ENCODE results near the gene DNER.

The DNER gene

GRCh38 chr2:229642371-229642770 lies 72.0 kb downstream of the DNER start:
- DNase-seq = no peak
- 96% methylated on average over 3 of the region's 3 CpGs for WGBS (ENCODE audit: insufficient coverage)
- H3K4me3 ChIP-seq (ENCODE audit: control insufficient read depth in 1 of 7, extremely low read depth in 1 of 7, insufficient read depth in 4 of 7, low read depth in 2 of 7, low read length in 6 of 7) = no peak overlapping the region
- H3K9me3 ChIP-seq (ENCODE audit: control extremely low read depth in 1 of 5, control insufficient read depth in 4 of 5, insufficient read depth in 2 of 5, low read depth in 1 of 5, low read length in 4 of 5) = no peaks in the 10 kb centered on the region
- CTCF ChIA-PET = no interaction called here
- POLR2A ChIA-PET = no interaction called here
- no peaks in the 10 kb centered on the region for H3K4me1 ChIP-seq (ENCODE audit: control extremely low read depth in 1 of 4, control insufficient read depth in 4 of 4, insufficient read depth in 4 of 4, low read length in 3 of 4)
- H3K27ac ChIP-seq (ENCODE audit: insufficient read depth in 1 of 2, low read depth in 1 of 2, low read length in 2 of 2, poor library complexity in 1 of 2, severe bottlenecking in 2 of 2) = no peak overlapping the region
- H3K27me3 ChIP-seq (replicated peaks in 2 of 5; ENCODE audit: control insufficient read depth in 4 of 5, insufficient read depth in 5 of 5, low read length in 4 of 5) = peaks cover 0 to 6% (median 0%) of the 10 kb centered on the region in 5 experiments
- no peaks in the 10 kb centered on the region for H3K36me3 ChIP-seq (ENCODE audit: control insufficient read depth in 4 of 4, insufficient read depth in 4 of 4, low read length in 3 of 4)

GRCh38 chr2:229641676-229642075 lies 72.7 kb downstream of the DNER start:
- H3K27ac ChIP-seq (ENCODE audit: insufficient read depth in 1 of 2, low read depth in 1 of 2, low read length in 2 of 2, poor library complexity in 1 of 2, severe bottlenecking in 2 of 2) = no peak overlapping the region
- ChIA-PET POLR2A (no interaction called here), CTCF (no interaction called here)
- 60% methylated on average over 1 of the region's 3 CpGs for WGBS (ENCODE audit: insufficient coverage)
- H3K4me3 ChIP-seq (ENCODE audit: control insufficient read depth in 1 of 7, extremely low read depth in 1 of 7, insufficient read depth in 4 of 7, low read depth in 2 of 7, low read length in 6 of 7) = no peak overlapping the region
- H3K4me1 ChIP-seq (ENCODE audit: control extremely low read depth in 1 of 4, control insufficient read depth in 4 of 4, insufficient read depth in 4 of 4, low read length in 3 of 4) = no peaks in the 10 kb centered on the region
- H3K9me3 ChIP-seq (ENCODE audit: control extremely low read depth in 1 of 5, control insufficient read depth in 4 of 5, insufficient read depth in 2 of 5, low read depth in 1 of 5, low read length in 4 of 5) = no peaks in the 10 kb centered on the region
- peaks cover 0 to 6% (median 0%) of the 10 kb centered on the region in 5 experiments for H3K27me3 ChIP-seq (replicated peaks in 2 of 5; ENCODE audit: control insufficient read depth in 4 of 5, insufficient read depth in 5 of 5, low read length in 4 of 5)
- DNase-seq = no peak
- H3K36me3 ChIP-seq (ENCODE audit: control insufficient read depth in 4 of 4, insufficient read depth in 4 of 4, low read length in 3 of 4) = no peaks in the 10 kb centered on the region

- POLR2A ChIA-PET = no interaction called here
- Histone ChIP-seq H3K27me3 (replicated peaks in 2 of 5; ENCODE audit: control insufficient read depth in 4 of 5, insufficient read depth in 5 of 5, low read length in 4 of 5) (peaks cover 0 to 6% (median 3%) of the 10 kb centered on the region in 5 experiments), H3K4me3 (ENCODE audit: control insufficient read depth in 1 of 7, extremely low read depth in 1 of 7, insufficient read depth in 4 of 7, low read depth in 2 of 7, low read length in 6 of 7) (no peak overlapping the region), H3K27ac (ENCODE audit: insufficient read depth in 1 of 2, low read depth in 1 of 2, low read length in 2 of 2, poor library complexity in 1 of 2, severe bottlenecking in 2 of 2) (no peak overlapping the region), H3K36me3 (ENCODE audit: control insufficient read depth in 4 of 4, insufficient read depth in 4 of 4, low read length in 3 of 4) (no peaks in the 10 kb centered on the region), H3K4me1 (ENCODE audit: control extremely low read depth in 1 of 4, control insufficient read depth in 4 of 4, insufficient read depth in 4 of 4, low read length in 3 of 4) (no peaks in the 10 kb centered on the region), H3K9me3 (ENCODE audit: control extremely low read depth in 1 of 5, control insufficient read depth in 4 of 5, insufficient read depth in 2 of 5, low read depth in 1 of 5, low read length in 4 of 5) (no peaks in the 10 kb centered on the region)
- DNase-seq = no peak
- 93% methylated on average over 4 of the region's 4 CpGs for WGBS (ENCODE audit: insufficient coverage)
- CTCF ChIA-PET = no interaction called here
Observed at GRCh38 chr2:229640636-229641035, 73.7 kb downstream of the DNER start.

GRCh38 chr2:229636571-229636970 lies 77.8 kb downstream of the DNER start:
- ChIA-PET POLR2A (no interaction called here), CTCF (interaction anchor here (1.5 kb wide), 1 partner anchor 50 kb away, joined by 4 read pairs; no protein-coding TSS in a partner anchor)
- Histone ChIP-seq H3K4me1 (ENCODE audit: control extremely low read depth in 1 of 4, control insufficient read depth in 4 of 4, insufficient read depth in 4 of 4, low read length in 3 of 4) (no peaks in the 10 kb centered on the region), H3K27ac (ENCODE audit: insufficient read depth in 1 of 2, low read depth in 1 of 2, low read length in 2 of 2, poor library complexity in 1 of 2, severe bottlenecking in 2 of 2) (no peak overlapping the region), H3K27me3 (replicated peaks in 2 of 5; ENCODE audit: control insufficient read depth in 4 of 5, insufficient read depth in 5 of 5, low read length in 4 of 5) (peaks cover 3 to 17% (median 3%) of the 10 kb centered on the region in 5 experiments), H3K36me3 (ENCODE audit: control insufficient read depth in 4 of 4, insufficient read depth in 4 of 4, low read length in 3 of 4) (no peaks in the 10 kb centered on the region), H3K4me3 (ENCODE audit: control insufficient read depth in 1 of 7, extremely low read depth in 1 of 7, insufficient read depth in 4 of 7, low read depth in 2 of 7, low read length in 6 of 7) (no peak overlapping the region), H3K9me3 (ENCODE audit: control extremely low read depth in 1 of 5, control insufficient read depth in 4 of 5, insufficient read depth in 2 of 5, low read depth in 1 of 5, low read length in 4 of 5) (no peaks in the 10 kb centered on the region)
- no peak for DNase-seq

- no CpG with 5 or more reads among the region's 1 CpG for WGBS (ENCODE audit: insufficient coverage)
- POLR2A ChIA-PET = no interaction called here
Observed at GRCh38 chr2:229635371-229635680, 79.0 kb downstream of the DNER start.

GRCh38 chr2:229634601-229635370 lies 79.6 kb downstream of the DNER start:
- H3K27ac ChIP-seq (ENCODE audit: insufficient read depth in 1 of 2, low read depth in 1 of 2, low read length in 2 of 2, poor library complexity in 1 of 2, severe bottlenecking in 2 of 2) = no peak overlapping the region
- H3K36me3 ChIP-seq (ENCODE audit: control insufficient read depth in 4 of 4, insufficient read depth in 4 of 4, low read length in 3 of 4) = no peaks in the 10 kb centered on the region
- ChIA-PET CTCF (no interaction called here), POLR2A (no interaction called here)
- 43% methylated on average over 7 of the region's 9 CpGs for WGBS (ENCODE audit: insufficient coverage)
- H3K9me3 ChIP-seq (ENCODE audit: control extremely low read depth in 1 of 5, control insufficient read depth in 4 of 5, insufficient read depth in 2 of 5, low read depth in 1 of 5, low read length in 4 of 5) = no peaks in the 10 kb centered on the region
- no peaks in the 10 kb centered on the region for H3K4me1 ChIP-seq (ENCODE audit: control extremely low read depth in 1 of 4, control insufficient read depth in 4 of 4, insufficient read depth in 4 of 4, low read length in 3 of 4)
- peaks cover 3 to 14% (median 3%) of the 10 kb centered on the region in 5 experiments for H3K27me3 ChIP-seq (replicated peaks in 2 of 5; ENCODE audit: control insufficient read depth in 4 of 5, insufficient read depth in 5 of 5, low read length in 4 of 5)
- no peak overlapping the region for H3K4me3 ChIP-seq (ENCODE audit: control insufficient read depth in 1 of 7, extremely low read depth in 1 of 7, insufficient read depth in 4 of 7, low read depth in 2 of 7, low read length in 6 of 7)
- DNase-seq = no peak

More at GRCh38 chr2:229635371-229635680, 79.0 kb downstream of the DNER start:
- CTCF ChIA-PET = no interaction called here
- DNase-seq = no peak
- no peaks in the 10 kb centered on the region for H3K36me3 ChIP-seq (ENCODE audit: control insufficient read depth in 4 of 4, insufficient read depth in 4 of 4, low read length in 3 of 4)
- no peak overlapping the region for H3K27ac ChIP-seq (ENCODE audit: insufficient read depth in 1 of 2, low read depth in 1 of 2, low read length in 2 of 2, poor library complexity in 1 of 2, severe bottlenecking in 2 of 2)
- no peaks in the 10 kb centered on the region for H3K9me3 ChIP-seq (ENCODE audit: control extremely low read depth in 1 of 5, control insufficient read depth in 4 of 5, insufficient read depth in 2 of 5, low read depth in 1 of 5, low read length in 4 of 5)
- no peaks in the 10 kb centered on the region for H3K4me1 ChIP-seq (ENCODE audit: control extremely low read depth in 1 of 4, control insufficient read depth in 4 of 4, insufficient read depth in 4 of 4, low read length in 3 of 4)
- H3K4me3 ChIP-seq (ENCODE audit: control insufficient read depth in 1 of 7, extremely low read depth in 1 of 7, insufficient read depth in 4 of 7, low read depth in 2 of 7, low read length in 6 of 7) = no peak overlapping the region
- peaks cover 3 to 14% (median 3%) of the 10 kb centered on the region in 5 experiments for H3K27me3 ChIP-seq (replicated peaks in 2 of 5; ENCODE audit: control insufficient read depth in 4 of 5, insufficient read depth in 5 of 5, low read length in 4 of 5)

GRCh38 chr2:229633556-229633955 lies 80.8 kb downstream of the DNER start:
- no peak overlapping the region for H3K4me3 ChIP-seq (ENCODE audit: control insufficient read depth in 1 of 7, extremely low read depth in 1 of 7, insufficient read depth in 4 of 7, low read depth in 2 of 7, low read length in 6 of 7)
- no peaks in the 10 kb centered on the region for H3K9me3 ChIP-seq (ENCODE audit: control extremely low read depth in 1 of 5, control insufficient read depth in 4 of 5, insufficient read depth in 2 of 5, low read depth in 1 of 5, low read length in 4 of 5)
- ChIA-PET POLR2A (no interaction called here), CTCF (no interaction called here)
- peaks cover 3 to 14% (median 3%) of the 10 kb centered on the region in 5 experiments for H3K27me3 ChIP-seq (replicated peaks in 2 of 5; ENCODE audit: control insufficient read depth in 4 of 5, insufficient read depth in 5 of 5, low read length in 4 of 5)
- H3K4me1 ChIP-seq (ENCODE audit: control extremely low read depth in 1 of 4, control insufficient read depth in 4 of 4, insufficient read depth in 4 of 4, low read length in 3 of 4) = no peaks in the 10 kb centered on the region
- DNase-seq = no peak
- no peak overlapping the region for H3K27ac ChIP-seq (ENCODE audit: insufficient read depth in 1 of 2, low read depth in 1 of 2, low read length in 2 of 2, poor library complexity in 1 of 2, severe bottlenecking in 2 of 2)
- WGBS (ENCODE audit: insufficient coverage) = 83% methylated on average over 4 of the region's 7 CpGs
- H3K36me3 ChIP-seq (ENCODE audit: control insufficient read depth in 4 of 4, insufficient read depth in 4 of 4, low read length in 3 of 4) = no peaks in the 10 kb centered on the region

Data from common myeloid progenitor, CD34-positive (primary cell).